Smooth muscle cell of the pulmonary artery (primary cell): ENCODE data around the gene OSBPL2. TPM values are rescaled to one million over a fixed set of nuclear protein-coding genes. Genes with fewer than 3 reads are reported as not detected.

ENCODE experiments used
- total RNA-seq: library from RNA; depleted of rRNA; stranded (reverse); fragments of >200 nt; gene quantifications from 2 replicates; pipeline ENCODE4 v1.2.3, GENCODE V29; 2014

OSBPL2 gene
- total RNA-seq, result 30.7 and 32.0 TPM in 2 replicates

GRCh38 chr20:62237801-62238568, at the start of gene OSBPL2:
Gene OSBPL2, plus strand, starts transcription at chr20:62238521. Its CDS starts 17,664 bp downstream, at chr20:62256185.

GRCh38 chr20:62219992-62220665, 18.2 kb upstream of the OSBPL2 start, which contains the start of gene HRH3:
Gene HRH3, minus strand, starts transcription at chr20:62220278. Its CDS starts 308 bp downstream, at chr20:62219970.

GRCh38 chr20:62302341-62303061, 64.2 kb downstream of the OSBPL2 start, which contains the start of gene ADRM1:
Gene ADRM1, plus strand, starts transcription at chr20:62302997. Its CDS starts 572 bp downstream, at chr20:62303569.

Other genes starting within 250 kb of the OSBPL2 start
- 5.7 and 7.0 TPM in 2 replicates for gene TAF4, start 172.6 kb upstream of the OSBPL2 start, total RNA-seq
- 43.7 and 52.0 TPM in 2 replicates for gene LSM14B, start 116.0 kb upstream of the OSBPL2 start, total RNA-seq
- gene PSMA7, start 95.1 kb upstream of the OSBPL2 start, total RNA-seq, result 196 and 262 TPM in 2 replicates
- gene SS18L1, start 94.8 kb upstream of the OSBPL2 start, total RNA-seq, result 11.7 and 19.4 TPM in 2 replicates
- gene MTG2, start 55.5 kb upstream of the OSBPL2 start, total RNA-seq, result 15.4 and 19.2 TPM in 2 replicates
- gene HRH3, start 18.2 kb upstream of the OSBPL2 start, total RNA-seq, result not detected in 2 replicates
- gene ADRM1, start 64.5 kb downstream of the OSBPL2 start, total RNA-seq, result 68.2 and 95.2 TPM in 2 replicates
- 243 and 256 TPM in 2 replicates for gene LAMA5, start 128.8 kb downstream of the OSBPL2 start, total RNA-seq
- 201 and 251 TPM in 2 replicates for gene RPS21, start 148.6 kb downstream of the OSBPL2 start, total RNA-seq
- 1.0 and 1.7 TPM in 2 replicates for gene CABLES2, start 168.8 kb downstream of the OSBPL2 start, total RNA-seq
- gene RBBP8NL, start 189.0 kb downstream of the OSBPL2 start, total RNA-seq, result not detected in 2 replicates
- gene GATA5, start 237.5 kb downstream of the OSBPL2 start, total RNA-seq, result 0.13 and 0.26 TPM in 2 replicates